GM21576 (cell line): ENCODE measurements around the gene HAVCR2.
"Not testable (repeated sequence)": the region's sequence is repeated elsewhere in the genome, so short reads cannot be mapped to it uniquely, and the experiment has no call there.

Experiments used
- ATAC-seq: cut with Tn5 transposase; IDR thresholded peaks from one replicate; pipeline ENCODE4 v1.9.1; 2021; ENCODE audit warnings: mild to moderate bottlenecking, moderate library complexity; ENCODE audit not compliant: unreplicated experiment

The HAVCR2 gene

DNA sequence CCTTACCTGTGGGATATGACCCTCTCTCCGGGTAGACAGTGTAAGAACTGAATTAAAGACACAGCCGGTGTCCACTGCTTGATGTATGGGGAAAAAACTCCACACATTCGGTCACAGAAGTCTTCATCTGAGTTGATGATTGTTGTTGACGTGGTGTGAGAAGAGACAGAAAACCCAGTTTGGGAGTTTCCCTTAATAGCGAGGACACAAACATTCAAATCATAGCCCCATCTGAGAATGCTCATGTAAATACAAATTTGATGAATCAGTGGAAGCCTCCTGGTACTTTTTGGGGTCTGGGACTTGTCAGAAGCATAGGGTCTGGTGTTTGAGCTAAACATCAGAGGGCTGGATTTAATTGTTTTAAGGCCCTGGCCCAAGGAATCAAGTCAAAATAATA lies 60.9 kb downstream of the HAVCR2 start:
- no peak for ATAC-seq

- not testable (repeated sequence) for ATAC-seq
Measured at GRCh38 chr5:157047016-157047415, 61.8 kb downstream of the HAVCR2 start.

GRCh38 chr5:157046041-157046440 lies 62.8 kb downstream of the HAVCR2 start:
- no peak for ATAC-seq

- no peak for ATAC-seq
Measured at GRCh38 chr5:157045601-157046000, 63.2 kb downstream of the HAVCR2 start.

DNA sequence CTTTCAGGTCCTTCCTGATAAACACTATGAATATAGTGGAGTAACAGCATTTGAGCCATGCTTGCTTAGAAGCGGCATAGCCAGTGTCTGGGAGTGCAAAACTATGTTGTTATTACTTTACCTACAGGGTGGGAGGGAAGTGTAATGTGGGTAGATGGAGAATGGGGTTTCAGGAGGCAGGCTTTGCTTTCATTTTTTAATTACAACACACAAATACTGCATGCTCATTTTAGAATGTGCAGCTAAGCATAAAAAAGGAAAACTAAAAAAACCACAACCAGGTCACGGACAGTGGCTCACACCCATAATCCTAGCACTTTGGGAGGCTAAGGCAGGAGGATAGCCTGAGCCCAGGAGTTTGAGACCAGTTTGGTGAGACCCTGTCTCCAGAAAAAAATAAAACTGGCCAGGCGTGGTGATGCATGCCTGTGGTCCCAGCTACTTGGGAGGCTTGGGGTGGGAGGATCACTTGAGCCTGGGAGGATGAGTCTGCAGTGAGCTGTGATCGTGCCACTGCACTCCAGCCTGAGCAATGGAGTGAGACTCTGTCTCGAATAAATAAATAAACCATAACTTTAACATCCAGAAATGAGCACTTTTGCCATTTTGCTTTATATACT lies 70.2 kb downstream of the HAVCR2 start:
- ATAC-seq: no peak
